ENCODE data around the gene ADCY6.

- TF ChIP-seq, protein P1, sequence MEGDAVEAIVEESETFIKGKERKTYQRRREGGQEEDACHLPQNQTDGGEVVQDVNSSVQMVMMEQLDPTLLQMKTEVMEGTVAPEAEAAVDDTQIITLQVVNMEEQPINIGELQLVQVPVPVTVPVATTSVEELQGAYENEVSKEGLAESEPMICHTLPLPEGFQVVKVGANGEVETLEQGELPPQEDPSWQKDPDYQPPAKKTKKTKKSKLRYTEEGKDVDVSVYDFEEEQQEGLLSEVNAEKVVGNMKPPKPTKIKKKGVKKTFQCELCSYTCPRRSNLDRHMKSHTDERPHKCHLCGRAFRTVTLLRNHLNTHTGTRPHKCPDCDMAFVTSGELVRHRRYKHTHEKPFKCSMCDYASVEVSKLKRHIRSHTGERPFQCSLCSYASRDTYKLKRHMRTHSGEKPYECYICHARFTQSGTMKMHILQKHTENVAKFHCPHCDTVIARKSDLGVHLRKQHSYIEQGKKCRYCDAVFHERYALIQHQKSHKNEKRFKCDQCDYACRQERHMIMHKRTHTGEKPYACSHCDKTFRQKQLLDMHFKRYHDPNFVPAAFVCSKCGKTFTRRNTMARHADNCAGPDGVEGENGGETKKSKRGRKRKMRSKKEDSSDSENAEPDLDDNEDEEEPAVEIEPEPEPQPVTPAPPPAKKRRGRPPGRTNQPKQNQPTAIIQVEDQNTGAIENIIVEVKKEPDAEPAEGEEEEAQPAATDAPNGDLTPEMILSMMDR (IDR thresholded peaks at IDR 0.05), result no peak
- TF ChIP-seq POLR2AphosphoS5 (IDR thresholded peaks at IDR 0.05; ENCODE audit: insufficient read depth in 1 of 2, low read depth in 1 of 2), result no peak
Observed at GRCh38 chr12:48813465-48814261, 24.8 kb upstream of the ADCY6 start.

All from vagina (tissue), 2 donors.